Cardiac muscle cell (in vitro differentiated cells and primary cell): ENCODE measurements around the gene LIPC. TPM values are rescaled to one million over a fixed set of nuclear protein-coding genes. Genes with fewer than 3 reads are reported as not detected.
A peak's percentile ranks its signal among the peaks of the same experiment; 100 is the strongest.

ENCODE experiments used
- DNase-seq, 2 donors: peaks; one replicate each; pipeline versions ENCODE4 v3.0.0 to v3.0.0-alpha.2; 2010 to 2017; ENCODE audit warnings: low read depth in 1 of 2, low spot score in 1 of 2
- H3K27ac ChIP-seq: fragments of 200-600 bp; sonication (generic); 2 replicates; pipeline ENCODE4 v1.5.1; 2016
- H3K27me3 ChIP-seq: fragments of 200-600 bp; sonication (generic); 2 replicates; pipeline ENCODE4 v1.6.0; 2016; ENCODE audit warnings: control low read depth
- H3K36me3 ChIP-seq: fragments of 200-600 bp; sonication (generic); 2 replicates; pipeline ENCODE4 v1.5.1; 2016; ENCODE audit warnings: control low read depth
- H3K4me1 ChIP-seq: fragments of 200-600 bp; sonication (generic); 2 replicates; pipeline ENCODE4 v1.8.1; 2017; ENCODE audit warnings: low read depth, mild to moderate bottlenecking, mixed run types
- H3K4me3 ChIP-seq: fragments of 200-600 bp; sonication (generic); 2 replicates; pipeline ENCODE4 v1.5.1; 2016; ENCODE audit warnings: mild to moderate bottlenecking
- H3K9me3 ChIP-seq: fragments of 200-600 bp; sonication (generic); 2 replicates; pipeline ENCODE4 v1.5.1; 2017; ENCODE audit warnings: low read depth, mild to moderate bottlenecking, control low read depth
- CTCF ChIP-seq: IDR thresholded peaks from 2 replicates; pipeline ENCODE4 v1.5.1; 2012; ENCODE audit warnings: low read depth, mild to moderate bottlenecking, low read length
- polyA plus RNA-seq: library from polyadenylated mRNA; unstranded; fragments of >200 nt; fragmentation: Nextera tagmentation; extraction: Ambion mirVana; gene quantifications from 2 replicates; pipeline ENCODE4 v1.2.1, GENCODE V29; 2016
- total RNA-seq: library from RNA; depleted of rRNA; stranded (reverse); fragments of >200 nt; gene quantifications from 2 replicates; pipeline ENCODE4 v1.2.3, GENCODE V29; 2016

LIPC gene
- total and polyA plus RNA-seq, 2 experiments from 2014 or later = not detected

- H3K4me1 ChIP-seq = no peaks in the 10 kb centered on the region
- TF ChIP-seq CTCF = no peak
- no peak overlapping the region for H3K4me3 ChIP-seq
- H3K9me3 ChIP-seq = no peaks in the 10 kb centered on the region
- H3K36me3 ChIP-seq = no peaks in the 10 kb centered on the region
- H3K27ac ChIP-seq = no peak overlapping the region
- DNase-seq = peak in 1 of 2 donors; percentile 83
- H3K27me3 ChIP-seq = no peaks in the 10 kb centered on the region
Observed at GRCh38 chr15:58473724-58474123, 41.9 kb downstream of the LIPC start.

- Histone ChIP-seq H3K36me3 (no peaks in the 10 kb centered on the region), H3K9me3 (no peaks in the 10 kb centered on the region), H3K27ac (no peak overlapping the region), H3K4me1 (no peaks in the 10 kb centered on the region), H3K27me3 (no peaks in the 10 kb centered on the region), H3K4me3 (no peak overlapping the region)
- TF ChIP-seq CTCF = no peak
- DNase-seq = no peak
Observed at GRCh38 chr15:58474741-58475323, 43.0 kb downstream of the LIPC start.

GRCh38 chr15:58475573-58476524, 44.1 kb downstream of the LIPC start:
- no peak for TF ChIP-seq CTCF
- H3K4me3 ChIP-seq = no peak overlapping the region
- no peak overlapping the region for H3K27ac ChIP-seq
- H3K9me3 ChIP-seq = no peaks in the 10 kb centered on the region
- no peaks in the 10 kb centered on the region for H3K4me1 ChIP-seq
- no peaks in the 10 kb centered on the region for H3K27me3 ChIP-seq
- DNase-seq = peak in 1 of 2 donors; percentile 75
- H3K36me3 ChIP-seq = no peaks in the 10 kb centered on the region

DNA sequence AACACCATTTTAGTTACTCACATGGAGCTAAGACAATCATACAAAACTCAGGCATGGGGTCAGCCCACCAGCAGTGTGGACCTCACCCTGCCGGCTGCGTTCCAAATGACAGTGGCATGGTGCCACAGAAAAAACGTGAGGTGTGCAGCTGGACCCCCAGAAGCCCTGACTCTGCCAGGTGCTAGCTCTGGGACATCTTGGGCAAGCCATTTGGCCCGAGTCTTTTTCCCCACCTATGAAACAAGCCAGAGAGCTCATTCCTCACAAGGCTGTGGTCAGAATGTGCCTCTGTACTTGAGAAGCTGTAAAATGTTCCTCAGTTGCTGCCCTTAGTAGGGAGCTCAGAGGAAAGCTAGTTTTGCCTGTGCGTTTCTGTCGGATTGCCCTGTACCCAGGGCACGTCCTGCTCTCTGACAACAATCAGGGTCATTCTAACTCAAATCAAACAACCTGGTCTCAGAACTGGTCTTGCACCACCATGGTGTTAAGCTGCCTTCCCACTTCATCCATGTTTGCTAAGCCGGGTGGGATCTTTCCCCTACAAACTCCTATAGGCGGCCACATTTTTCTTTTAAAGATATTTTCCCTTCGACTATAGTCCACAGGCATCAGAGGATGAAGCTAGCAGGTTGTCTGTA, 44.9 kb downstream of the LIPC start:
- no peak for TF ChIP-seq CTCF
- DNase-seq = no peak
- H3K4me1 ChIP-seq = no peaks in the 10 kb centered on the region
- no peaks in the 10 kb centered on the region for H3K27me3 ChIP-seq
- H3K27ac ChIP-seq = no peak overlapping the region
- H3K4me3 ChIP-seq = no peak overlapping the region
- no peaks in the 10 kb centered on the region for H3K36me3 ChIP-seq
- no peaks in the 10 kb centered on the region for H3K9me3 ChIP-seq

GRCh38 chr15:58477170-58477569, 45.4 kb downstream of the LIPC start:
- no peak for DNase-seq
- no peak overlapping the region for H3K4me3 ChIP-seq
- no peaks in the 10 kb centered on the region for H3K27me3 ChIP-seq
- no peaks in the 10 kb centered on the region for H3K9me3 ChIP-seq
- H3K4me1 ChIP-seq = no peaks in the 10 kb centered on the region
- H3K27ac ChIP-seq = no peak overlapping the region
- no peaks in the 10 kb centered on the region for H3K36me3 ChIP-seq
- TF ChIP-seq CTCF = no peak
